Mesendoderm (in vitro differentiated cells): ENCODE measurements around the gene ZNF428.
A peak's percentile ranks its signal among the peaks of the same experiment; 100 is the strongest.

Experiments used
- DNase-seq: peaks from one replicate; pipeline ENCODE4 v3.0.0; 2013
- H2AK5ac ChIP-seq: 2 replicates; pipeline ENCODE4 v1.6.1; 2013; ENCODE audit warnings: low read length, inconsistent platforms
- H2BK120ac ChIP-seq: 2 replicates; pipeline ENCODE4 v1.6.1; 2013; ENCODE audit warnings: low read depth, mild to moderate bottlenecking, low read length, moderate library complexity, mixed read lengths
- H2BK15ac ChIP-seq: replicated peaks from 2 replicates; pipeline ENCODE4 v1.6.1; 2013; ENCODE audit warnings: low read depth, mild to moderate bottlenecking, moderate library complexity
- H2BK5ac ChIP-seq: 2 replicates; pipeline ENCODE4 v1.6.1; 2013; ENCODE audit warnings: low read length, inconsistent platforms
- H3K18ac ChIP-seq: 2 replicates; pipeline ENCODE4 v1.6.1; 2013; ENCODE audit warnings: mild to moderate bottlenecking, low read length, mixed read lengths
- H3K23ac ChIP-seq: one replicate; pipeline ENCODE4 v1.6.1; 2013; ENCODE audit warnings: low read length
- H3K27ac ChIP-seq: 2 replicates; pipeline ENCODE4 v1.5.1; 2013; ENCODE audit warnings: low read depth, mild to moderate bottlenecking, inconsistent platforms, low read length, moderate library complexity
- H3K27me3 ChIP-seq: 2 replicates; pipeline ENCODE4 v1.6.1; 2013; ENCODE audit warnings: low read length, control low read depth, mild to moderate bottlenecking, inconsistent platforms; ENCODE audit not compliant: insufficient read depth, poor library complexity
- H3K36me3 ChIP-seq: 2 replicates; pipeline ENCODE4 v1.6.1; 2013; ENCODE audit warnings: low read length, inconsistent platforms; ENCODE audit not compliant: control insufficient read depth, insufficient read depth
- H3K4ac ChIP-seq: one replicate; pipeline ENCODE4 v1.6.1; 2013; ENCODE audit warnings: low read depth, mild to moderate bottlenecking, low read length, moderate library complexity
- H3K4me1 ChIP-seq: 2 replicates; pipeline ENCODE4 v1.6.1; 2013; ENCODE audit warnings: low read depth, low read length, inconsistent platforms; ENCODE audit not compliant: control insufficient read depth
- H3K4me2 ChIP-seq: 2 replicates; pipeline ENCODE4 v1.6.1; 2013; ENCODE audit warnings: low read length
- H3K4me3 ChIP-seq: 2 replicates; pipeline ENCODE4 v1.5.1; 2013; ENCODE audit warnings: mild to moderate bottlenecking, low read length
- H3K56ac ChIP-seq: one replicate; pipeline ENCODE4 v1.6.1; 2013; ENCODE audit warnings: low read length
- H3K79me1 ChIP-seq: 2 replicates; pipeline ENCODE4 v1.6.1; 2013; ENCODE audit warnings: low read length, inconsistent platforms
- H3K79me2 ChIP-seq: 2 replicates; pipeline ENCODE4 v1.6.1; 2013; ENCODE audit warnings: mild to moderate bottlenecking, low read length; ENCODE audit not compliant: control insufficient read depth, insufficient read depth
- H3K9ac ChIP-seq: 2 replicates; pipeline ENCODE4 v1.6.1; 2013; ENCODE audit warnings: low read length, inconsistent platforms
- H4K5ac ChIP-seq: one replicate; pipeline ENCODE4 v1.6.1; 2013; ENCODE audit warnings: low read length
- H4K8ac ChIP-seq: one replicate; pipeline ENCODE4 v1.6.1; 2013; ENCODE audit warnings: low read depth, mild to moderate bottlenecking, control low read depth, low read length, moderate library complexity
- WGBS: extraction: QIAGEN DNeasy Blood & Tissue Kit; methylation state at CpG from one replicate; pipeline ENCODE4 v1.1.7; 2013; ENCODE audit warnings: low lambda C conversion rate, missing lambda C conversion rate; ENCODE audit not compliant: insufficient coverage; ENCODE audit errors: extremely low coverage; 5-methylcytosine and 5-hydroxymethylcytosine counted together

Gene ZNF428

GRCh38 chr19:43596842-43597461 lies 22.5 kb downstream of the ZNF428 start:
- Histone ChIP-seq H3K4me2 (peak overlapping the region; percentile 81), H2BK5ac (no peak overlapping the region), H4K5ac (no peak overlapping the region), H3K79me1 (peaks cover 16% of the 10 kb centered on the region), H3K4ac (no peak overlapping the region), H2BK120ac (no peak overlapping the region), H3K27me3 (no peaks in the 10 kb centered on the region), H3K18ac (no peak overlapping the region), H3K79me2 (peaks cover 17% of the 10 kb centered on the region), H3K9ac (peak overlapping the region; percentile 84), H3K4me1 (peaks cover 1% of the 10 kb centered on the region), H3K36me3 (no peaks in the 10 kb centered on the region), H3K4me3 (peak overlapping the region; percentile 72), H4K8ac (peak overlapping the region; percentile 16), H2AK5ac (no peak overlapping the region), H3K27ac (no peak overlapping the region), H3K23ac (no peak overlapping the region), H2BK15ac (no peak overlapping the region), H3K56ac (peak overlapping the region; percentile 86)
- no CpG with 5 or more reads among the region's 7 CpGs for WGBS
- DNase-seq = no peak

- WGBS = no CpG with 5 or more reads among the region's 60 CpGs
- H3K36me3 ChIP-seq = no peaks in the 10 kb centered on the region
Measured at GRCh38 chr19:43595999-43596841, 23.2 kb downstream of the ZNF428 start, which contains the start of the genes IRGQ and ZNF576. IRGQ (minus strand) TSS chr19:43596134; CDS start chr19:43595338, 796 bp downstream. ZNF576 (plus strand) TSS chr19:43596595; CDS start chr19:43597109, 514 bp downstream.

DNA sequence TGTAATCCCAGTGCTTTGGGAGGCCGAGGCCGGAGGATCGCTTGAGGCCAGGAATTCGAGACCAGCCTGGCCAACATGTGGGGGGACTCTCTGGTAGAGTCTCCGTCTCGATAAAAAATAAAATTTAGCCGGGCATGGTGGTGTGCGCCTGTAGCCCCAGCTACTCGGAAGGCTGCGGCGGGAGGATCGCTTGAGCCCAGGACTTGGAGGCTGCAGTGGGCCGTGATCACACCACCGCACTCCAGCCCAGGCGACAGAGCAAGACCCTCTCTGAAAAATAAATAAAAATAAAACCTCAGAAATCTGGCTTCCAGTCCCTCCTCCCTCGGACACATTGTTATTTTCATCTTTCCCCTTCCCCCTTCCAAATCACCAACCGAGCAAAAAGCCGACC lies 23.8 kb downstream of the ZNF428 start:
- no peak overlapping the region for H2BK15ac ChIP-seq
- DNase-seq = no peak
- no peaks in the 10 kb centered on the region for H3K27me3 ChIP-seq
- H3K4me3 ChIP-seq = peak overlapping the region; percentile 85
- H2BK120ac ChIP-seq = no peak overlapping the region
- H3K4me2 ChIP-seq = peak overlapping the region; percentile 79
- H3K36me3 ChIP-seq = no peaks in the 10 kb centered on the region
- peaks cover 16% of the 10 kb centered on the region for H3K79me1 ChIP-seq
- no peak overlapping the region for H2AK5ac ChIP-seq
- no peak overlapping the region for H2BK5ac ChIP-seq
- no peak overlapping the region for H3K23ac ChIP-seq
- H3K18ac ChIP-seq = no peak overlapping the region
- H4K5ac ChIP-seq = no peak overlapping the region
- peak overlapping the region; percentile 89 for H3K56ac ChIP-seq
- H4K8ac ChIP-seq = no peak overlapping the region
- peak overlapping the region; percentile 38 for H3K27ac ChIP-seq
- peaks cover 17% of the 10 kb centered on the region for H3K79me2 ChIP-seq
- no peak overlapping the region for H3K4ac ChIP-seq
- WGBS = no CpG with 5 or more reads among the region's 18 CpGs
- peak overlapping the region; percentile 89 for H3K9ac ChIP-seq
- H3K4me1 ChIP-seq = peaks cover 1% of the 10 kb centered on the region

More at GRCh38 chr19:43595999-43596841, 23.2 kb downstream of the ZNF428 start, which contains the start of the genes IRGQ and ZNF576:
- Histone ChIP-seq H2BK5ac (no peak within 1 kb of the TSS), H3K27me3 (no peaks in the 10 kb centered on the region), H3K4me3 (peak within 1 kb of the TSS; percentile 85), H3K27ac (peak within 1 kb of the TSS; percentile 59), H2AK5ac (no peak within 1 kb of the TSS), H3K4me2 (peak within 1 kb of the TSS; percentile 81), H4K8ac (peak within 1 kb of the TSS; percentile 16), H3K9ac (peak within 1 kb of the TSS; percentile 89), H2BK120ac (no peak within 1 kb of the TSS), H3K18ac (peak within 1 kb of the TSS; percentile 30), H4K5ac (no peak within 1 kb of the TSS), H3K4ac (no peak within 1 kb of the TSS), H3K4me1 (peaks cover 1% of the 10 kb centered on the region), H3K79me2 (peaks cover 17% of the 10 kb centered on the region), H3K23ac (peak within 1 kb of the TSS; percentile 48), H3K79me1 (peaks cover 16% of the 10 kb centered on the region), H2BK15ac (no peak within 1 kb of the TSS), H3K56ac (peak within 1 kb of the TSS; percentile 89)
- DNase-seq = peak; percentile 99

GRCh38 chr19:43594710-43595604 lies 24.5 kb downstream of the ZNF428 start:
- no CpG with 5 or more reads among the region's 64 CpGs for WGBS
- peak overlapping the region; percentile 30 for H3K18ac ChIP-seq

DNA sequence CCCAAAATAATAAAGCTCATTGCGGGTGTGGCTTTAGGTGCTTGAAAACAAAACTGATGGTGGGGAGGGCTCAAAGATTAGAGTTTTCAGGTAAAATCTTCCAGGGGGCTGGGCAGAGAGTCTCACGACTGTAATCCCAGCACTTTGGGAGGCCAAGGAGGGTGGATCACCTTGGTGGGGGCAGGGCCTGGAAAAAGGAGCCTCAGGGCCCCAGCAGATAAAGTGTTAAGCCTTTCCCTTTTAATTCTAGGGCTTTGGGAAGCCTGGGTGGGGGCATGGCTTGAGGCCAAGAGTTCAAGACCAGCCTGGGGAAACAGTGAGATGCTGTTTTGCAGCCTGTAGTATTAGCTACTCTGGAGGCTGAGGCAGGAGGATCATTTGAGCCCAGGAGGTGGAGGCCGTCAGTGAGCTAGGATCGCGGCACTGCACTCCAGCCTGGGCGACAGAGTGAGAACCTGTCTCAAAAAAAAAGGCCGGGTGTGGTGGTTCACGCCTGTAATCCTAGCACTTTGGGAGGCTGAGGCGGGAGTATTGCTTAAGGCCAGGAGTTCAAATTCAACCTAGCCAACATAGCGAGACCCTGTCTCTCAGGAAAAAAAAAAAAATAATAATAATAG lies 25.2 kb downstream of the ZNF428 start:
- H3K36me3 ChIP-seq = no peaks in the 10 kb centered on the region
- H4K5ac ChIP-seq = no peak overlapping the region
- H3K79me2 ChIP-seq = peaks cover 17% of the 10 kb centered on the region
- no peak overlapping the region for H3K18ac ChIP-seq
- H3K27ac ChIP-seq = no peak overlapping the region
- H3K27me3 ChIP-seq = no peaks in the 10 kb centered on the region
- H4K8ac ChIP-seq = no peak overlapping the region
- no peak overlapping the region for H3K4me2 ChIP-seq
- no peak for DNase-seq
- no peak overlapping the region for H2BK15ac ChIP-seq
- no peak overlapping the region for H2BK120ac ChIP-seq
- WGBS = no CpG with 5 or more reads among the region's 10 CpGs
- H3K9ac ChIP-seq = peak overlapping the region; percentile 89
- peak overlapping the region; percentile 42 for H3K56ac ChIP-seq
- H3K4me3 ChIP-seq = no peak overlapping the region
- H3K23ac ChIP-seq = no peak overlapping the region
- H2AK5ac ChIP-seq = no peak overlapping the region
- H3K4ac ChIP-seq = no peak overlapping the region
- H2BK5ac ChIP-seq = no peak overlapping the region
- peaks cover 1% of the 10 kb centered on the region for H3K4me1 ChIP-seq
- H3K79me1 ChIP-seq = peaks cover 16% of the 10 kb centered on the region

More at GRCh38 chr19:43594710-43595604, 24.5 kb downstream of the ZNF428 start:
- no peak overlapping the region for H3K27ac ChIP-seq
- peak overlapping the region; percentile 48 for H3K23ac ChIP-seq
- H3K27me3 ChIP-seq = no peaks in the 10 kb centered on the region
- peaks cover 16% of the 10 kb centered on the region for H3K79me1 ChIP-seq
- H3K4me1 ChIP-seq = peaks cover 1% of the 10 kb centered on the region
- H4K8ac ChIP-seq = no peak overlapping the region
- H3K79me2 ChIP-seq = peaks cover 17% of the 10 kb centered on the region
- no peaks in the 10 kb centered on the region for H3K36me3 ChIP-seq
- no peak overlapping the region for H3K4ac ChIP-seq
- H2AK5ac ChIP-seq = no peak overlapping the region
- peak overlapping the region; percentile 89 for H3K9ac ChIP-seq
- H2BK120ac ChIP-seq = no peak overlapping the region
- H3K4me2 ChIP-seq = peak overlapping the region; percentile 79
- H2BK5ac ChIP-seq = no peak overlapping the region
- DNase-seq = peak; percentile 84
- peak overlapping the region; percentile 85 for H3K4me3 ChIP-seq
- H3K56ac ChIP-seq = peak overlapping the region; percentile 89
- H2BK15ac ChIP-seq = no peak overlapping the region
- no peak overlapping the region for H4K5ac ChIP-seq
